Umbilical cord (tissue), 2 donors: ENCODE measurements around the gene TEX50. TPM values are rescaled to one million over a fixed set of nuclear protein-coding genes. Genes with fewer than 3 reads are reported as not detected.
"Not testable (repeated sequence)": the region's sequence is repeated elsewhere in the genome, so short reads cannot be mapped to it uniquely, and the experiment has no call there.

Experiments
- DNase-seq: peaks from one replicate; pipeline ENCODE4 v3.0.0-alpha.2; 2015; ENCODE audit warnings: low spot score
- total RNA-seq: library from RNA; depleted of rRNA; stranded (reverse); fragments of >200 nt; gene quantifications from one replicate; pipeline ENCODE4 v1.2.3, GENCODE V29; 2014; ENCODE audit warnings: low replicate concordance; ENCODE audit not compliant: insufficient read depth

Gene TEX50
- total RNA-seq, 1 donor from 2014 or later, result not detected

DNA sequence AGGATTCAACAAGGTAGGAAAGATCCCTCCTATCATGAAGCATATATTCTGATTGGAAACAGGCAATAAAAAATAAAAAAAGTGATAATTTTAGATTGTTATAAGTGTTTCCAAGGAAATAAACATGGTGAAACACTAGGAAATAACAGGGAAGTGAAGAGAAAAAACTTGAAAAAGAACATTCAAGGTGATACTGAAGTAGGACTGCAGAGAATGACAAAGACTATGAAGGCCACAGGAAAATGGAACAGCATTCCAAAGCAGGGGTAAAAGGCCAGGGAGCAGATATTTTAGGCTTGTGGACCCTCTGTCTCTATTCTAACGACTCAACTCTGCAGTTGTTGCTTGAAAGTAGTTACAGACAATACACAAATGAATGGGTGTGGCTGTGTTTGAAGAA, 26.6 kb downstream of the TEX50 start:
- DNase-seq, result no peak

DNA sequence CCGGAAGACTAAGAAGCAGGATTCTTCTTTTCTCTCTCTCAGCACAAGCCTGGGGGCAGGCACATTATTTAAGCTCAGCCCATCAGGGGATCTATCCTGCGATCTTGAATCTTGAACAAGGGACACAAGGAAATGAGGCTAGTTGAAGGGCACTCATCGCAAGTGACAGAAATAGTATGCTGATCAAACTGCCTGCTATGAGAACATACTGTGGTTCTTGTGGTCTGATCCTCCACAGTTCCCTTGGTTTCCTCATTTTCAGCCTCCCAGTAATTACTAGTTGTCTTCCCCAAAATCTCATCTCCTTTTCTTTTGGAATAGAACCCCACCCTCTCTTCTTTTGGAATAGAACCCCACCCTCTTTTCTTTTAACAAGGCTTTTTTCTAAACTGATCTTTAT, 28.0 kb downstream of the TEX50 start:
- no peak for DNase-seq

DNA sequence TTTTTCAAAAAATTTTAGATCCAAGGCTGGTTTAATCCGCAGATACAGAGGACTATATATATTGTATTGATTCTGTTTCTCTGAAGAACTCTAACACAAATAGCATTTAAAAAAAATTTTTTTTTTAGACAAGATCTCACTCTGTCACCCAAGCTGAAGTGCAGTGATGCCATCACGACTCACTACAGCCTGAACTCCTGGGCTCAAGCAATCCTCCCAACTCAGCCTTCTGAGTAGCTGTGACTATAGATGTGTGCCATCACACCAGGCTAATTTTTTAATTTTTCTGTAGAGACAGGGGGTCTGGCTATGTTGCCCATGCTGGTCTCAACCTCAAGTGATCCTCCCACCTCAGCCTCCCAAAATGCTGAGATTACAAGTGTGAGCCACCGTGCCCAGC, 31.5 kb downstream of the TEX50 start:
- no peak for DNase-seq

DNA sequence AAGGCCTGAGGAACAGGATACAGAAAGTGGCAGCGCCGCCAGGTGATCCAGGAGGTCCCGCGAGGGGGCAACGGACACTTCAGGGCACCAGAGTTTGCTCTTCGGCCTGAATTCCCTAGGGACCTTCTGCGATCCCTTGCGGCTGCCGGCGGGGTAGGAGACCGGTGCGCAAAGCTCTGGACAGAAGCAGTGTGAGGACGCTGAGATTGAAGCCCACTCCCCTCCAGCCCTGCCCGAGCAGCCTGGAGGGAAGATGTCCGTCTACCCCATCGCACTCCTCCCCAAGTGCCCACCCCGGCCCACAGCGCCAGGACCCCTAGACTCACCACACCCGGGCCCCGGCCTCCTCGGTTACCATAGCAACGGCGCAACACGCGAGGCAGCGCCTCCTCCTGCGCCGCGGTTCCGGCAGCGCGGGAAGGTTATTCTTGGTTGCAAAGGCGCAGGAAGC, 34.4 kb downstream of the TEX50 start, which contains the start of gene ANKRD45:
Gene ANKRD45, minus strand, starts transcription at position 361 of the 451 bp plus-strand sequence. CDS start 10,433 bp downstream, outside the sequence.
- peak; percentile 54 for DNase-seq

DNA sequence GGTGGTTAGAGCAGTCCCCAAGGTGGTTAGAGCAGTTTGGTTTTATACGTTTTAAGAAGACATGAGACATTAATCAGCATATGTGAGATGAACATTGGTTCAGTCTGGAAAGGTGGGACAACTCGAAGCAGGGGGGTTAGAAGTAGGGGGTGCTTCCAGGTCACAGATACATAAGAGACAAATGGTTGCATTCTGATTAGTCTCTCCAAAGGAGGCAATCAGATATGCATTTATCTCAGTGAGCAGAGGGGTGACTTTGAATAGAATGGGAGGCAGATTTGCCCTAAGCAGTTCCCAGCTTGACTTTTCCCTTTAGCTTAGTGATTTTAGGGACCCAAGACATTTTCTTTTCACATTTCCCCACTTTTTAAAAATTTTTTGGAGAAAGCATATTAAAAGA, 39.4 kb downstream of the TEX50 start:
- DNase-seq, result not testable (repeated sequence)

DNA sequence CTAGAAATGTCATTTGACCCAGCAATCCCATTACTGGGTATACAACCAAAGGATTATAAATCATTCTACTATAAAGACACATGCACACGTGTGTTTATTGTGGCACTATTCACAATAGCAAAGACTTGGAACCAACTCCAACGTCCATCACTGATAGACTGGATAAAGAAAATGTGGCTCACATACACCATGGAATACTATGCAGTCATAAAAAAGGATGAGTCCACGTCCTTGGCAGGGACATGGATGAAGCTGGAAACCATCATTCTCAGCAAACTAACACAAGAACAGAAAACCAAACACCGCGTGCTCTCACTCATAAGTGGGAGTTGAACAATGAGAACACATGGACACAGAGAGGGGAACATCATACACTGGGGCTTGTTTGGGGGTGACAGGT, 45.0 kb downstream of the TEX50 start:
- not testable (repeated sequence) for DNase-seq

DNA sequence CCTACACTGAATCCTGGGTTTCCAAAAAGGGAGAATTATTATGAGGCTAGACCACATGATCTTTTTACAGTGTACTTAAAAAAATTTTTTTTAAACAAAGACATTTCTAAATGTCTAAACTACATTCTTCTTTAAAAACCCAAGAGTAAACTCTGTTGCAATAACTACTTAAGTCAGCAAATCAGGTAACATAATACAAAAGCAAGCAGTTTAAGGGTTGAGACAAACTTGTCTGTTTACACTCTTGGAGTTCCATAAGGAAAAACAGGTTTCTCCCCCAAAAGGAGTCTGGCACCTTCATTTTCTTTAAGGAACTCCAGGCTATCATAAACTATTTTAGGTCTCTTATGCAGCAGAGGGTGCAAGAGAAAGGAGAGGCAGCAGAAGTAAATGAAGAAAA, 47.0 kb downstream of the TEX50 start:
- no peak for DNase-seq

DNA sequence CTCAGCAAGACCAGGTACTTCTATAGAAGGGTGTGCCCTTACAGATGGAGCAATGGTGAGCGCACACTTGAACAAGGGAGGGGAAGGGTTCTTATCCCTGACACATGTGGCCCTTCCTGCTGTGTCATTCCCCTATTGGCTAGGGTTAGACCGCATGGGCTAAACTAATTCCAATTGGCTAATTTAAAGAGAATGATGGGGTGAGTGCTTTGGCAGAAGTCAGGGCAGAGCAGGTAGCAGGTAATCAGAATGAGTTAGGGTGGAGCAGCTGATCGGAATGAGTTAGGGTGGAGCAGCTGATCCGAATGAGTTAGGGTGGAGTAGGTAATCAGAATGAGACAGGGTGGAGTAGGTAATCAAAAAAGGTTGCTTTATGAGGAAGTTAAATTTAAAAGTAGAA, 48.7 kb downstream of the TEX50 start:
- not testable (repeated sequence) for DNase-seq

DNA sequence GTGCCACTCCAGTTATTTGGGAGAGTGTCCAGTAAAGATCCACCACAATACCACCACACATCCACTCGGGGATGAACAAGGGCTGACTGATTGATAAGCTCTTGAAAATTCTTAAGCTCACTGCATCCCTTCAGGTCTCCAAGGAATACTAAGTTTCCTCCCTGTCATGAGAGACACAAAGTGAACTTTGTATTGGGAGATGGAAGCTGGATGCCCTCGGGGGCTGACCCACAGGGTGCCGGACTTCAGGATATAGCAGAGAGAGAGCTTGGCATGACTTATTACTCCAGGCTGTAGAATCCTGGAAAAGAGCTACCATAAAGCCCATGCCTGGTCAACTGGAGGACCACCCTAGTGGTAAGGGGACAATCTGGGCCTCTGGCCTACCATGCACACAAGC, 50.0 kb downstream of the TEX50 start:
- DNase-seq, result not testable (repeated sequence)

Other genes with a start within 250 kb of the TEX50 start
- 95.8 TPM for gene PRDX6, start 158.0 kb upstream of the TEX50 start, total RNA-seq
- 1.7 TPM for gene SLC9C2, start 32.3 kb upstream of the TEX50 start, total RNA-seq
- 10.1 TPM for gene ANKRD45, start 34.5 kb downstream of the TEX50 start, total RNA-seq
- gene KLHL20, start 79.6 kb downstream of the TEX50 start, total RNA-seq, result 29.9 TPM
- 18.8 TPM for gene DARS2, start 189.3 kb downstream of the TEX50 start, total RNA-seq
- gene CENPL, start 189.5 kb downstream of the TEX50 start, total RNA-seq, result 12.5 TPM
- 428 TPM for gene GAS5, start 232.7 kb downstream of the TEX50 start, total RNA-seq
- 14.9 TPM for gene ZBTB37, start 233.0 kb downstream of the TEX50 start, total RNA-seq